Measurements from ENCODE around the gene FAM111A. TPM values are rescaled to one million over a fixed set of nuclear protein-coding genes. Genes with fewer than 3 reads are reported as not detected.

FAM111A gene
- total and polyA plus RNA-seq, 10 of the 15 experiments (the other 5 are each of a cell fraction or from before 2014, with no cell fraction given), result 26.6 to 95.0 (median 67.5) TPM

DNA sequence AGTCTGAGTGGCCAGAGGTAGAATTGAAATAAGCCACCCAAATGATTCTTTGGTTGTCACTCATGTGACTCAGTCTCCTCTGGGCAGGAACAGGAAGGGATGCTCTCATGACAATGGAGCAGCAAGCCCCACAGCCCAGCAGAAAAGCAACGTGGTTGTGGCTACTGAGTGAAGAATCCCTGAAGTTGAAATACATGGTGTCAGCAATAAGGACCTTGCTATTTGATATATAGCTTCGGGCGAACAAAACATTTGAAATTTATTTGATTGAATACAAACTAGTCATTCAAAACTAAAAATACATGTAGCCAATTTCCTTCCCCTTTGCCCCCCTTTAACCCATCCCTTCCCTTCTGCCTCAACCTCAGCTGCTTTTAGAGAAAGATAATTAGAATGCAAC is 14.8 kb downstream of the FAM111A start:
- no peaks in the 10 kb centered on the region for H3K36me3 ChIP-seq (ENCODE audit: control insufficient read depth in 2 of 2, insufficient read depth in 2 of 2, low read length in 1 of 2)
- no peaks in the 10 kb centered on the region for H3K9me3 ChIP-seq (replicated peaks; ENCODE audit: control insufficient read depth, insufficient read depth, low read length)
- no peak overlapping the region for H3K9ac ChIP-seq (ENCODE audit: control insufficient read depth, insufficient read depth, low read length)
- ATAC-seq (no peak), FAIRE-seq (no peak), DNase-seq (ENCODE audit: low read depth, low spot score) (no peak)
- H3K79me2 ChIP-seq (ENCODE audit: control insufficient read depth, insufficient read depth, low read length), result peaks cover 8% of the 10 kb centered on the region
- POLR2A ChIA-PET, result interaction anchor here (2.2 kb wide), 1 partner anchor 13 kb away, joined by 7 read pairs; no protein-coding TSS in a partner anchor
- RAD21 ChIA-PET (ENCODE audit: unreplicated experiment), result interaction anchor here (0.9 to 4.1 kb wide), 14 partner anchors 11 to 588 kb away, joined by 3 to 80 read pairs (median 8); partner anchors contain the start of genes FAM111A and LPXN
- H3K4me3 ChIP-seq, result no peak overlapping the region
- no peak overlapping the region for H3K4me2 ChIP-seq (ENCODE audit: control insufficient read depth, insufficient read depth)
- H3K27ac ChIP-seq (ENCODE audit: control insufficient read depth, insufficient read depth), result no peak overlapping the region
- SMC1A ChIA-PET (ENCODE audit: uncharacterized antibody, unreplicated experiment), result interaction anchor here (0.9 to 3.7 kb wide), 22 partner anchors 8 to 282 kb away, joined by 3 to 34 read pairs (median 6); partner anchors contain the start of genes DTX4 and FAM111A
- intact Hi-C loops (cut with micrococcal nuclease; ENCODE audit: unreplicated experiment), result loop anchor here (5.0 kb wide), 2 partner anchors 255 to 305 kb away; no protein-coding TSS in a partner anchor
- CTCF ChIA-PET, result interaction anchor here (0.8 to 4.1 kb wide), 31 partner anchors 8 to 528 kb away, joined by 3 to 250 read pairs (median 9); partner anchors contain the start of genes DTX4, FAM111A, FAM111B and GLYATL1
- in situ Hi-C loops (cut with MboI), result loop anchor here (10.0 kb wide), 1 partner anchor 503 kb away; no protein-coding TSS in a partner anchor
- H3K4me1 ChIP-seq (ENCODE audit: control insufficient read depth, insufficient read depth, low read length), result peaks cover 9% of the 10 kb centered on the region
- no peaks in the 10 kb centered on the region for H3K27me3 ChIP-seq (replicated peaks in 1 of 2; ENCODE audit: control insufficient read depth in 2 of 2, insufficient read depth in 2 of 2, low read length in 1 of 2)
- BruUV-seq (replicated peaks), result no TSS peak
- no peak overlapping the region for H2AFZ ChIP-seq (ENCODE audit: control insufficient read depth, low read depth, low read length)
- TF ChIP-seq EED (IDR thresholded peaks at IDR 0.05; ENCODE audit: low read depth) (no peak), NFIC (IDR thresholded peaks at IDR 0.05; ENCODE audit: low read depth, low read length) (no peak), CREM (IDR thresholded peaks at IDR 0.05; ENCODE audit: low read depth) (no peak), TBL1XR1 (IDR thresholded peaks at IDR 0.05; ENCODE audit: low read depth, low read length) (no peak), FOS (IDR thresholded peaks at IDR 0.05; ENCODE audit: borderline replicate concordance, extremely low read depth, insufficient read length) (no peak), ZBED1 (IDR thresholded peaks at IDR 0.05; ENCODE audit: borderline replicate concordance) (no peak), TCF7 (IDR thresholded peaks at IDR 0.05; ENCODE audit: borderline replicate concordance) (no peak), RCOR1 (conservative IDR thresholded peaks at IDR 0.05; ENCODE audit: low read depth, low read length) (no peak), TCF3 (IDR thresholded peaks at IDR 0.05; ENCODE audit: borderline replicate concordance, insufficient read depth, low read depth, low read length) (no peak), RBBP5 (conservative IDR thresholded peaks at IDR 0.05) (no peak)
- TF ChIP-seq, protein P1, sequence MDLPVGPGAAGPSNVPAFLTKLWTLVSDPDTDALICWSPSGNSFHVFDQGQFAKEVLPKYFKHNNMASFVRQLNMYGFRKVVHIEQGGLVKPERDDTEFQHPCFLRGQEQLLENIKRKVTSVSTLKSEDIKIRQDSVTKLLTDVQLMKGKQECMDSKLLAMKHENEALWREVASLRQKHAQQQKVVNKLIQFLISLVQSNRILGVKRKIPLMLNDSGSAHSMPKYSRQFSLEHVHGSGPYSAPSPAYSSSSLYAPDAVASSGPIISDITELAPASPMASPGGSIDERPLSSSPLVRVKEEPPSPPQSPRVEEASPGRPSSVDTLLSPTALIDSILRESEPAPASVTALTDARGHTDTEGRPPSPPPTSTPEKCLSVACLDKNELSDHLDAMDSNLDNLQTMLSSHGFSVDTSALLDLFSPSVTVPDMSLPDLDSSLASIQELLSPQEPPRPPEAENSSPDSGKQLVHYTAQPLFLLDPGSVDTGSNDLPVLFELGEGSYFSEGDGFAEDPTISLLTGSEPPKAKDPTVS (IDR thresholded peaks at IDR 0.05; ENCODE audit: low read depth, low read length), result no peak
- 56% methylated on average over 3 of the region's 3 CpGs for WGBS (ENCODE audit: insufficient coverage, insufficient replicate concordance, low lambda C conversion rate, missing lambda C conversion rate)
- H4K20me1 ChIP-seq (ENCODE audit: control insufficient read depth, insufficient read depth), result no peaks in the 10 kb centered on the region

Data from GM12878 (cell line).